ENCODE results near the gene ZFTA. TPM values are rescaled to one million over a fixed set of nuclear protein-coding genes. Genes with fewer than 3 reads are reported as not detected.

The ZFTA gene
- total RNA-seq, 1 experiment from 2014 or later: 44.7 TPM

GRCh38 chr11:63736864-63737263, 31.7 kb downstream of the ZFTA start (continued):
- no peak for TF ChIP-seq ZNF532 (CRISPR knock-in tag; IDR thresholded peaks at IDR 0.05; ENCODE audit: borderline replicate concordance)
- no peak for TF ChIP-seq ZNF423 (CRISPR knock-in tag; IDR thresholded peaks at IDR 0.05)
- no peak for TF ChIP-seq MAX (CRISPR knock-in tag; IDR thresholded peaks at IDR 0.05)

DNA sequence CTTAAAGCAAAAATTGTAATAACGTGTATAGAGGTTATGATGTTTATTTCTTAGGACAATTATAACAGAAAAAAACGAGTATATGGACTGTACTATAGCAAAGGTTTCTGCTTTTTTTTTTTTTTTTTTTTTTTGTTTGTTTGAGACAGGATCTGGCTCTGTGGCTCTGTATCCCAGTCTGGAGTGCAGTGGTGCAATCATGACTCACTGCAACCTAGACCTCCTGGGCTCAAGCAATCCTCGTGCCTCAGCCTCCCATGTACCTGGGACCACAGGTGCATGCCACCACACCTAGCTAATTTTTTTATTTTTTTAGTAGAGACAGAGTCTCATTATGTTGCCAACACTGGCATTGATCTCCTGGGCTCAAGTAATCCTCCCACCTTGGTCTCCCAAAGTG, 39.2 kb downstream of the ZFTA start:
- H3K27ac Mint-ChIP-seq: no peak overlapping the region
- TF ChIP-seq GABPB1 (CRISPR knock-in tag; IDR thresholded peaks at IDR 0.05) (no peak), SMAD4 (CRISPR knock-in tag; IDR thresholded peaks at IDR 0.05) (no peak), CREB1 (CRISPR knock-in tag; IDR thresholded peaks at IDR 0.05) (no peak), NFE2L1 (CRISPR knock-in tag; IDR thresholded peaks at IDR 0.05) (no peak), CTCF (IDR thresholded peaks at IDR 0.05) (no peak), PRRX2 (CRISPR knock-in tag; IDR thresholded peaks at IDR 0.05) (no peak), MAX (CRISPR knock-in tag; IDR thresholded peaks at IDR 0.05) (no peak), GRHL2 (CRISPR knock-in tag; IDR thresholded peaks at IDR 0.05; ENCODE audit: insufficient replicate concordance, severe bottlenecking) (no peak), FOXJ3 (CRISPR knock-in tag; IDR thresholded peaks at IDR 0.05; ENCODE audit: borderline replicate concordance) (no peak), OVOL2 (CRISPR knock-in tag; IDR thresholded peaks at IDR 0.05; ENCODE audit: borderline replicate concordance) (no peak), ELF4 (CRISPR knock-in tag; IDR thresholded peaks at IDR 0.05; ENCODE audit: low read depth) (no peak), PREB (CRISPR knock-in tag; IDR thresholded peaks at IDR 0.05; ENCODE audit: borderline replicate concordance) (no peak), TEAD4 (CRISPR knock-in tag; IDR thresholded peaks at IDR 0.05) (no peak), GTF2I (CRISPR knock-in tag; conservative IDR thresholded peaks at IDR 0.05) (no peak), JUN (CRISPR knock-in tag; IDR thresholded peaks at IDR 0.05) (no peak), ESRRA (CRISPR knock-in tag; IDR thresholded peaks at IDR 0.05; ENCODE audit: borderline replicate concordance) (no peak)
- TF ChIP-seq, protein P1, sequence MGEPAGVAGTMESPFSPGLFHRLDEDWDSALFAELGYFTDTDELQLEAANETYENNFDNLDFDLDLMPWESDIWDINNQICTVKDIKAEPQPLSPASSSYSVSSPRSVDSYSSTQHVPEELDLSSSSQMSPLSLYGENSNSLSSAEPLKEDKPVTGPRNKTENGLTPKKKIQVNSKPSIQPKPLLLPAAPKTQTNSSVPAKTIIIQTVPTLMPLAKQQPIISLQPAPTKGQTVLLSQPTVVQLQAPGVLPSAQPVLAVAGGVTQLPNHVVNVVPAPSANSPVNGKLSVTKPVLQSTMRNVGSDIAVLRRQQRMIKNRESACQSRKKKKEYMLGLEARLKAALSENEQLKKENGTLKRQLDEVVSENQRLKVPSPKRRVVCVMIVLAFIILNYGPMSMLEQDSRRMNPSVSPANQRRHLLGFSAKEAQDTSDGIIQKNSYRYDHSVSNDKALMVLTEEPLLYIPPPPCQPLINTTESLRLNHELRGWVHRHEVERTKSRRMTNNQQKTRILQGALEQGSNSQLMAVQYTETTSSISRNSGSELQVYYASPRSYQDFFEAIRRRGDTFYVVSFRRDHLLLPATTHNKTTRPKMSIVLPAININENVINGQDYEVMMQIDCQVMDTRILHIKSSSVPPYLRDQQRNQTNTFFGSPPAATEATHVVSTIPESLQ (CRISPR knock-in tag; IDR thresholded peaks at IDR 0.05): no peak
- TF ChIP-seq, protein P2, sequence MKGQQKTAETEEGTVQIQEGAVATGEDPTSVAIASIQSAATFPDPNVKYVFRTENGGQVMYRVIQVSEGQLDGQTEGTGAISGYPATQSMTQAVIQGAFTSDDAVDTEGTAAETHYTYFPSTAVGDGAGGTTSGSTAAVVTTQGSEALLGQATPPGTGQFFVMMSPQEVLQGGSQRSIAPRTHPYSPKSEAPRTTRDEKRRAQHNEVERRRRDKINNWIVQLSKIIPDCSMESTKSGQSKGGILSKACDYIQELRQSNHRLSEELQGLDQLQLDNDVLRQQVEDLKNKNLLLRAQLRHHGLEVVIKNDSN (CRISPR knock-in tag; IDR thresholded peaks at IDR 0.05): no peak
- TF ChIP-seq, protein P3, sequence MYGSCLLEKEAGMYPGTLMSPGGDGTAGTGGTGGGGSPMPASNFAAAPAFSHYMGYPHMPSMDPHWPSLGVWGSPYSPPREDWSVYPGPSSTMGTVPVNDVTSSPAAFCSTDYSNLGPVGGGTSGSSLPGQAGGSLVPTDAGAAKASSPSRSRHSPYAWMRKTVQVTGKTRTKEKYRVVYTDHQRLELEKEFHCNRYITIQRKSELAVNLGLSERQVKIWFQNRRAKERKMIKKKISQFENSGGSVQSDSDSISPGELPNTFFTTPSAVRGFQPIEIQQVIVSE (CRISPR knock-in tag; IDR thresholded peaks at IDR 0.05; ENCODE audit: borderline replicate concordance): no peak
- TF ChIP-seq, protein P4, sequence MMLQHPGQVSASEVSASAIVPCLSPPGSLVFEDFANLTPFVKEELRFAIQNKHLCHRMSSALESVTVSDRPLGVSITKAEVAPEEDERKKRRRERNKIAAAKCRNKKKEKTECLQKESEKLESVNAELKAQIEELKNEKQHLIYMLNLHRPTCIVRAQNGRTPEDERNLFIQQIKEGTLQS (CRISPR knock-in tag; conservative IDR thresholded peaks at IDR 0.05): no peak

More for the DNA sequence above, 39.2 kb downstream of the ZFTA start:
- ChIA-PET POLR2A (no interaction called here), CTCF (interaction anchor here (0.9 kb wide), 1 partner anchor 17 kb away, joined by 3 read pairs; no protein-coding TSS in a partner anchor)
- Mint-ChIP-seq H3K4me3 (no peak overlapping the region), H3K27me3 (ENCODE audit: low read depth) (no peaks in the 10 kb centered on the region), H3K9me3 (no peaks in the 10 kb centered on the region), H3K4me1 (peaks cover 3% of the 10 kb centered on the region; the same call in 1 of the 2 replicates), H3K36me3 (no peaks in the 10 kb centered on the region)
- ATAC-seq (no peak), DNase-seq (ENCODE audit: low spot score) (no peak)
